Measurements from ENCODE around the gene BSX. TPM values are rescaled to one million over a fixed set of nuclear protein-coding genes. Genes with fewer than 3 reads are reported as not detected.

The BSX gene
- total and polyA plus RNA-seq, 2 of the 4 experiments (the other 2 are of a cell fraction): not detected

GRCh38 chr11:122954455-122954854, 27.2 kb downstream of the BSX start:
- Histone ChIP-seq H4K8ac (ENCODE audit: low read depth in 2 of 2, low read length in 2 of 2) (no peak overlapping the region), H3K27ac (ENCODE audit: insufficient read depth, low read length) (no peak overlapping the region), H2BK20ac (ENCODE audit: low read depth, low read length) (no peak overlapping the region), H2BK5ac (ENCODE audit: low read depth, low read length, poor library complexity, severe bottlenecking) (no peak overlapping the region), H3K4ac (ENCODE audit: low read depth, low read length) (no peak overlapping the region), H2BK15ac (ENCODE audit: low read depth, low read length) (no peak overlapping the region), H3K36me3 (ENCODE audit: control insufficient read depth, insufficient read depth, low read length) (no peaks in the 10 kb centered on the region), H3K4me1 (ENCODE audit: control insufficient read depth, insufficient read depth, low read length) (no peaks in the 10 kb centered on the region), H2AK9ac (replicated peaks; ENCODE audit: low read depth, low read length, poor library complexity) (no peak overlapping the region), H3K9me1 (ENCODE audit: insufficient read depth, low read length) (no peaks in the 10 kb centered on the region), H3K27me3 (ENCODE audit: control insufficient read depth, insufficient read depth, low read length) (peaks cover 30% of the 10 kb centered on the region), H4K91ac (ENCODE audit: insufficient read depth, low read depth, low read length) (no peak overlapping the region), H4K5ac (ENCODE audit: low read depth, low read length) (no peak overlapping the region), H3K9me3 (ENCODE audit: control insufficient read depth, insufficient read depth, low read length) (no peaks in the 10 kb centered on the region), H3K9ac (ENCODE audit: low read depth, low read length) (no peak overlapping the region), H2AFZ (replicated peaks; ENCODE audit: low read length, poor library complexity) (no peak overlapping the region), H3K14ac (replicated peaks; ENCODE audit: low read depth, low read length) (no peak overlapping the region), H3K23ac (ENCODE audit: low read depth, low read length) (no peak overlapping the region), H3K18ac (ENCODE audit: low read depth, low read length) (no peak overlapping the region), H3K79me1 (ENCODE audit: low read depth in 1 of 2, low read length in 2 of 2) (no peaks in the 10 kb centered on the region), H4K20me1 (ENCODE audit: insufficient read depth, low read length) (no peaks in the 10 kb centered on the region), H3K56ac (ENCODE audit: extremely low read depth, insufficient read depth, low read length) (no peak overlapping the region), H3K4me3 (ENCODE audit: insufficient read depth, low read depth, low read length) (no peak overlapping the region), H2BK120ac (ENCODE audit: low read depth, low read length) (no peak overlapping the region), H3K4me2 (ENCODE audit: low read depth, low read length) (no peak overlapping the region), H2AK5ac (ENCODE audit: low read depth, low read length) (no peak overlapping the region)
- ATAC-seq (ENCODE audit: low read depth): no peak
- no CpG with 5 or more reads among the region's 4 CpGs for WGBS, 2 experiments (ENCODE audit: extremely low coverage in 2 of 2, insufficient read length in 1 of 2)
- dilution Hi-C loops (cut with HindIII; ENCODE audit: low sequenced_read_pairs, unreplicated experiment): no loop called here
- in situ Hi-C loops (cut with MboI; ENCODE audit: low sequenced_read_pairs): no loop called here
- ChIA-PET POLR2A (ENCODE audit: unreplicated experiment) (no interaction called here), CTCF (no interaction called here)
- BruUV-seq (replicated peaks): no TSS peak
- intact Hi-C loops (cut with micrococcal nuclease): no loop called here
- TF ChIP-seq ELK1 (IDR thresholded peaks at IDR 0.05; ENCODE audit: borderline replicate concordance, low read depth, low read length): no peak
- TF ChIP-seq SMC3 (IDR thresholded peaks at IDR 0.05; ENCODE audit: low read depth, low read length): no peak
- TF ChIP-seq MAFK (IDR thresholded peaks at IDR 0.05; ENCODE audit: low read depth, low read length): no peak
- no peak for TF ChIP-seq MAZ (IDR thresholded peaks at IDR 0.05; ENCODE audit: borderline replicate concordance, low read depth, low read length)
- TF ChIP-seq BHLHE40 (IDR thresholded peaks at IDR 0.05; ENCODE audit: low read depth, low read length): no peak
- TF ChIP-seq, protein P1, sequence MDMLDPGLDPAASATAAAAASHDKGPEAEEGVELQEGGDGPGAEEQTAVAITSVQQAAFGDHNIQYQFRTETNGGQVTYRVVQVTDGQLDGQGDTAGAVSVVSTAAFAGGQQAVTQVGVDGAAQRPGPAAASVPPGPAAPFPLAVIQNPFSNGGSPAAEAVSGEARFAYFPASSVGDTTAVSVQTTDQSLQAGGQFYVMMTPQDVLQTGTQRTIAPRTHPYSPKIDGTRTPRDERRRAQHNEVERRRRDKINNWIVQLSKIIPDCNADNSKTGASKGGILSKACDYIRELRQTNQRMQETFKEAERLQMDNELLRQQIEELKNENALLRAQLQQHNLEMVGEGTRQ (IDR thresholded peaks at IDR 0.05; ENCODE audit: low read depth, low read length): no peak
- TF ChIP-seq RCOR1 (IDR thresholded peaks at IDR 0.05; ENCODE audit: insufficient replicate concordance, low read length): no peak
- TF ChIP-seq POLR2A (IDR thresholded peaks at IDR 0.05; ENCODE audit: low read depth, low read length): no peak
- DNase-seq: no peak

All from IMR-90 (cell line).